ENCODE measurements around the gene CABP7.
A peak's percentile ranks its signal among the peaks of the same experiment; 100 is the strongest.
"Not testable (repeated sequence)": the region's sequence is repeated elsewhere in the genome, so short reads cannot be mapped to it uniquely, and the experiment has no call there.

CABP7 gene

DNA sequence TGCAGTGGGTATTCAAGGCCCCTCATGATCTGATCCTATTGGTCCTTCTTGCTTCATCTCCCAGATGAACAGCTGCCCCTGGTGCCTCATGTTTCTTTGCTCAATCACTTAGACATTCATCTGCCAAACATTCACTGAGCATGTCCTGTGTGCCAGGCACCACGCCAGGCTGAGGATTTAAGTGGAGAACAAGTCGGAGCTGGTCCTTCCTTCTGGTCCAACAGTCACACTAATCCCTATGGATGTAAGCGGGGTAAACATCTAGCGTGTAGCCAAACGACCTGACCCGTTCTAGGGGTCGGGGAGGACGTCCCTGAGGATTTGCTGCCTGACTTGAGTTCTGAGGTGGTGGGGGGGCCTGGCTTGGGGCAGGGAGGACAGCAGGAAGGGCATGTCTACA lies 25.1 kb downstream of the CABP7 start:
- DNase-seq (ENCODE audit: extremely low read depth in 1 of 2, low read depth in 1 of 2), result no peak

- DNase-seq (ENCODE audit: extremely low read depth in 1 of 2, low read depth in 1 of 2), result no peak
Observed at GRCh38 chr22:29747832-29748231, 28.0 kb downstream of the CABP7 start.

- no peak for DNase-seq (ENCODE audit: extremely low read depth in 1 of 2, low read depth in 1 of 2)
Observed at GRCh38 chr22:29748248-29748893, 28.6 kb downstream of the CABP7 start.

DNA sequence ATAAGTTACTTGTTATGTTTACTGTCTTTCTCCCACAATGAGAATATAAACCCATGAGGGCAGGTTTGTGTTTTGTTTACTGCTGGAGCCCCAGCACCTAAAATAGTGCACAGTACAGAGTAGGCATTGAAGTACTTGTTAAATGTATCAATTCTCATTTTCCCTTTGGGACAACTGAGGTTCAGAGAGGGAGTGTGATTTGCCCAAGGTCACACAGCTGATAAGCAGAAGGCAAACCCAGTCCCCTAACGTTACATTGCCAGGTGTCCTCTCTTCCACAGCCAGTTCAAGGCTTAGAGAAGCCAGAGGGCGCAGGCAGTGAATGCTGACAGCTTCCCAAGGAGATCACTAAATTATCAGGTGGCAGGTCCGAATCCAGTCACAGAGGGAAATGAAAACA lies 30.2 kb downstream of the CABP7 start:
- no peak for DNase-seq (ENCODE audit: extremely low read depth in 1 of 2, low read depth in 1 of 2)

DNA sequence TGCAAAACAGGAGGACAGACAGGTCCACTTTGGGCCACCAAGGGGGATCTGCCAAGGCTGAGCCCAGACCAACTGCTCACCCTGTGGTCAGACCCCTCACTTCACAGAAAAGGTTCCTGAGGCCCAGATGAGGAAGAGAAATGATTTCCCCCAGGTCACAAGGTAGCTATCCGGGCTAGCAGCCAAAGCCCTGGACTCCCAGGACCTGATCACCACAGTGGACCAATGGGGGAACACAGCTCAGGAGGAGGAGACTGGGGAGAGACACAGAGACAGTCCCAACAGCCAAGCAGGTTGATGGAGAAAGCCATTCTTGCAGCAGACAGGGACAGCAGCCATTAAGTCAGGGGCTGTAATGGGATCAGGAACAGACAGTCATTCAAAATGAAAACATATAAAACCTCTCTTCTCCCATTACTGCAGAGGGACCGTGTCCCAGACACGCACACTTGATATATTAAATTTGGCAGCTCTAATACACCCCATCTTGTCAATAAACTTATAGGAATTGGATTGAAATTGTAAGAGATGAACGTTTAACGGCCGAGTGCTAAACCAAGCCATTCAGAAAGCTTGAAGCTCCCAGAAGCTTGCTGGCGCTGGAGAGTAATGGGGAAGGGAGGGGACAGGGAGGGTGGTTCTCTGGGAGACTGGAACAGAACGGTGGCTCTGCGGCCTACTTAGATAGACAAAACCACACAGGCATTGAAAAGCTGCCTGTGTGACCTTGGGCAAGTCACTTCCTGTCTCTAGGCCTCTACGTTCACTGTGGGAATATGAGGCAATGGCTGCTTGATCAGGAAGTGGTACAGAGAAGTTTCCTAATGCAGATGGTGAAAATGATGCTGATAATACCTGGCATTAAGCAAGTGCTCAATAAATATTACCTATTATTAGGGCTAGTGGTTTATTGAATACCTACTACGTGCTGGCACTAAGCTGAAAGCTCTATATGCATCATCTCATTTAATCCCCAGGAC lies 31.0 kb downstream of the CABP7 start:
- no peak for DNase-seq (ENCODE audit: extremely low read depth in 1 of 2, low read depth in 1 of 2)

DNA sequence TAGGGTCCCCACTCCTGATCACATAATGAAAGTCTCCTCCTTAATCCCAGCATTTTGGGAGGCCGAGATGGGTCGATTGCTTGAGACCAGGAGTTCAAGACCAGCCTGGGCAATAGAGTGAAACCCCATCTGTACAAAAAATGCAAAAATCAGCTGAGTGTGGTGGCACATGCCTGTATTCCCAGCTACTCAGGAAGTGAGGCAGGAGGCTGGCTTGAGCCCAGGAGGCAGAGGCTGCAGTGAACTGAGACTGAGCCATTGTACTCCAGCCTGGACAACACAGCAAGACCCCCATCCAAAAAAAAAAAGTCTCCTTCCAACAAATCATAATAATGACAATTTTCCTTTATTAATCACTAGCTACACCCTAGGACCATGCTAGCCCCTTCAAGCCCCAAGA lies 31.9 kb downstream of the CABP7 start:
- no peak for DNase-seq (ENCODE audit: extremely low read depth in 1 of 2, low read depth in 1 of 2)

GRCh38 chr22:29753808-29754657 lies 34.2 kb downstream of the CABP7 start:
- no peak for DNase-seq (ENCODE audit: extremely low read depth in 1 of 2, low read depth in 1 of 2)

DNA sequence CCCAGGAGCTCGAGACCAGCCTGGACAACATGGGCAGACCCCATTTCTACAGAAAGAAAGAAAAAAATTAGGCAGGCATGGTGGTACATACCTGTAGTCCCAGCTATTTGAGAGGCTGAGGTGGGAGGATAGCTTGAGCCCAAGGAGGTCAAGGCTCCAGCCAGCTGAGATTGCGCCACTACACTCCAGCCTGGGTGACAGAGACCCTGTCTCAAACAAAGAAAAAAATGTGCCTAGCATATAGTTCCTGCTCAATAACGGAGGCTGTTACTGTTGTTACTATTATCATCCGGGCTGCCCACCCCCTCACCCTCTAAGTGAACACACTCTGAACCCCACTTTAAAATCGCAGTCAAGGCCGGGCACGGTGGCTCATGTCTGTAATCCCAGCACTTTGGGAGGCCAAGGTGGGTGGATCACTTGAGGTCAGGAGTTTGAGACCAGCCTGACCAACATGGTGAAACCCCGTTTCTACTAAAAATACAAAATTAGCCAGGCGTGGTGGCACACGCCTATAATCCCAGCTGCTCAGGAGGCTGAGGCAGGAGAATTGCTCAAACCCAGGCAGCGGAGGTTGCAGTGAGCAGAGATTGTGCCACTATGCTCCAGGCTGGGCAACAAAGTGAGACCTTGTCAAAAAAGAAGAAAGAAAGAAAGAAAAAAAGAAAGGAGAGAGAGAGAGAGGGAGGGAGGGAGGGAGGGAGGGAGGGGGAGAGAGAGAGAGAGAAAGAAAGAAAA lies 35.0 kb downstream of the CABP7 start:
- DNase-seq (ENCODE audit: extremely low read depth in 1 of 2, low read depth in 1 of 2), result not testable (repeated sequence)

GRCh38 chr22:29755889-29756288 lies 36.1 kb downstream of the CABP7 start:
- no peak for DNase-seq (ENCODE audit: extremely low read depth in 1 of 2, low read depth in 1 of 2)

DNA sequence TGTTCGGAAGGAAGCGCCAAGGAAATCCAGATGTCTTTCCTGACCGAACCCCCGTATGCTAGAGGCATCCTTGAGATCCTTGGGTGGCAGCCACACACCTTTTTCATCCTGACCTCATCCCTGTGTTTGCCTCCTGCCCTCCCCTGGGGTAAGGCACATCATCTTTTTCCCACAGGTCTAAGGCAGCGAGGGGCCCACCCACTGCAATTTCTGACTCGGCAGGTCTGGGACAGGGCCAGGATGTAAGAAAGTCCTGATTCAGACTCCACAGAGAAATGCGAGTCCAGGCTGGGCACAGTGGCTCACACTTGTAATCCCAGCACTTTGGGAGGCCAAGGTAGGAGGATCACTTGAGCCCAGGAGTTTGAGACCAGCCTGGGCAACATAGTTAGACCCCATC lies 36.5 kb downstream of the CABP7 start:
- DNase-seq (ENCODE audit: extremely low read depth in 1 of 2, low read depth in 1 of 2), result no peak

GRCh38 chr22:29757096-29757495 lies 37.3 kb downstream of the CABP7 start:
- DNase-seq (ENCODE audit: extremely low read depth in 1 of 2, low read depth in 1 of 2), result no peak

DNA sequence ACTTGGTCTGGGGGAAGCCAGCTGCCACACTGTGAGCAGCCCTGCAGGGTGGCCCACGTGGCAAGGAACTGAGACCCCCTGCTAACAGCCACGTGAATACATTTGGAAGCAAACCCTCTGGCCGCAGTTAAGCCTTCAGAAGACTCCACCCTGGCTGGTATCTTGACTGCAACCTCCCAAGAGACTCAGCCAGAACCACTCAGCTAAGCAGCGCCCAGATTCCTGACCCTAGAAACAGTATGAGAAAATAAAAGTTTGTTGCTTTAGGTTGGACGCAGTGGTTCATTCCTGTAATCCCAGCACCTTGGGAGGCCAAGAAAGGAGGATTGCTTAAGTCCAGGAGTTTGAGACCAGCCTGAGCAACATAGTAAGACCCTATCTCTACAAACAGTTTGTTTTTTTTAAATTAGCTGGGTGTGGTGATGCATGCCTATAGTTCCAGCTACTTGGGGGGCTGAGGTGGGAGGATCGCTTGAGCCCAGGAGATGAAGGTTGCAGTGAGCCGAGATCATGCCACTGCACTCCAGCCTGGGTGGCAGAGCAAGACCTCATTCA lies 38.3 kb downstream of the CABP7 start:
- no peak for DNase-seq (ENCODE audit: extremely low read depth in 1 of 2, low read depth in 1 of 2)

DNA sequence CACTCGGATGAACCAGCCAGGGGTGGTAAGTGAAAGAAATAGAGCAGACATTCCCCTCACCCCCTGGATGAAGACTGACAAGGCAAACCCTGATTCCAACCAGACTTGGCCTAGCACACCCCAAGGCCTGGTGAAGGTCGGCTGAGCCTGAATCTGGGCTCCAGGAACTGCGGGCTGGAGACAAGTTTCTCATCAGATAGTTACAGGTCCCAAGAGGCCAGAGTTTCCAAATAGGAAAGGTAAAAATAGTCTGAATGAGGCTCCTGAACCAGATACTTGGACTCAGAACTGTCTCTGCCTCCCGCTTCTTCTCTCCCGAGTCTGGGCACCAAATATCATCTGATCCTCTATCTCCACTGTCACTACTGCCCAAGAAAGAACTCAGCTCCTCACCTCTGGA lies 39.2 kb downstream of the CABP7 start:
- no peak for DNase-seq (ENCODE audit: extremely low read depth in 1 of 2, low read depth in 1 of 2)

GRCh38 chr22:29762263-29762662 lies 42.5 kb downstream of the CABP7 start:
- no peak for DNase-seq (ENCODE audit: extremely low read depth in 1 of 2, low read depth in 1 of 2)

- peak in 1 of 2 donors; percentile 18 for DNase-seq (ENCODE audit: extremely low read depth in 1 of 2, low read depth in 1 of 2)
Observed at GRCh38 chr22:29765905-29766631, 46.3 kb downstream of the CABP7 start.

GRCh38 chr22:29766632-29767170 lies 46.9 kb downstream of the CABP7 start, which contains the start of gene ZMAT5:
ZMAT5 (minus strand) TSS chr22:29767007; CDS start chr22:29748544, 18,463 bp downstream.
- peak; percentile 73 to 92 for DNase-seq (ENCODE audit: extremely low read depth in 1 of 2, low read depth in 1 of 2)

DNA sequence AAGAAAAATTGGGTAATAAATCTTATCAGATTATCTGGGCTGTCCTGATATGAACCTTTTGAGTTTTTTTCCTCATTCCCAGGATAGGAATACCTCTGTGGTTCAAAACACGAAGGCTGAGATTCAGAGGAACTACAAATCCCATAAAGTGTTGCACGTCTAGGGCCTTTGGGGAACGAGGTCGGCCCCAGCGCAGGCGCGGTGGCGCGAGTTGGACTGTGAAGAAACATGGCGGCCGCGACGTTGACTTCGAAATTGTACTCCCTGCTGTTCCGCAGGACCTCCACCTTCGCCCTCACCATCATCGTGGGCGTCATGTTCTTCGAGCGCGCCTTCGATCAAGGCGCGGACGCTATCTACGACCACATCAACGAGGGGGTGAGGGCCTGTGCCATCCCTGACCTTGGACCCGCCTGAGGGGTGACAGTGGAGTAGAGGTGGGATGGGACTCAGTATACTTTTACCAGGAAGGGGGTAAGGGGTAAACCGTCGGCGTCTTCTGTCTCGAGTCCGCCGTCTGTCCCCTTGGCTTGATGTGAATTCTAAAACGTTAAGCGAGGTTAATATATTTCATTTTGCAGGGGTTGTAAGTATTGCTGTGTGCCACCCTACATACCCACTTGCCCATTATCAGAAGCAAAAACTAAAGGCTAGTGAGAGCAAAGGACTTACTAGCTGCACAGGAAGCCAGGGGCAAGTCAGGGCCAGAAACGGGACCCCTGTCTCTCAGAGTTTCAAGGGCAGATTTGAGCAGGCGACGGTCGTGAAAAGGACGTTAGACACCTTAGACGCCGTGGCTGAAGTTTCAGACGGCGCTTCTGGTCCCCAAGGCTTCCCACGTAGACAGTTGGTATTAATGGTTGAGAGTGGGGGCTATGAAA lies 47.6 kb downstream of the CABP7 start, which contains the start of gene UQCR10:
UQCR10 (plus strand) TSS at position 199 of the 881 bp plus-strand sequence; CDS start at position 229, 30 bp downstream.
- DNase-seq (ENCODE audit: extremely low read depth in 1 of 2, low read depth in 1 of 2), result peak; percentile 84 to 91

Measured in stimulated activated CD8-positive, alpha-beta memory T cell treated with anti-CD3 and anti-CD28 coated beads, Interleukin-7, amount 100 ng/mL, for 48 hours (primary cell).